NCI-H128 (cell line): ENCODE data around the gene TIGD1.

Experiments used
- DNase-seq: peaks from one replicate; lab custom pipeline; 2025; ENCODE audit not compliant: unreplicated experiment; lab: John Stamatoyannopoulos, UW

The TIGD1 gene

GRCh38 chr2:232502911-232503808 lies 47.2 kb downstream of the TIGD1 start:
- no peak for DNase-seq

DNA sequence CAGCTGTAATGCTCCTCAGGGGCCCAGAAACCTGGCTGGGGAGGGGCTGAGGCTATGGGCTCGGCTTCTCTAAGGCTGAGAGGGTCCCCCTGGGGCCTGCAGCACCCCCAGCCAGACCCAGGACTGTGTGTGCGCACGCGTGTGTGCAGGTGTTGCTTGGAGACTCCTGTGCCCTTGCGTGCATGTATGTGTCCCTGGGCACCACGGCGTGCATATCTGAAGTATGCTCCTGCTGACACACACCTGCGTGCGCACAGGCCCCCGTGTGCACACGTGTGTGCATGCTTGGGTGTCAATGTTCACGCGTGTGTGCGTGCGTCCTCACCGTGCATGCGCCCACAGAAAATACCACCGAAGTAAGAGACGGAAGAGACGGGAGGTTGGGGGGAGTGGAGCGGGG lies 47.8 kb downstream of the TIGD1 start:
- no peak for DNase-seq

DNA sequence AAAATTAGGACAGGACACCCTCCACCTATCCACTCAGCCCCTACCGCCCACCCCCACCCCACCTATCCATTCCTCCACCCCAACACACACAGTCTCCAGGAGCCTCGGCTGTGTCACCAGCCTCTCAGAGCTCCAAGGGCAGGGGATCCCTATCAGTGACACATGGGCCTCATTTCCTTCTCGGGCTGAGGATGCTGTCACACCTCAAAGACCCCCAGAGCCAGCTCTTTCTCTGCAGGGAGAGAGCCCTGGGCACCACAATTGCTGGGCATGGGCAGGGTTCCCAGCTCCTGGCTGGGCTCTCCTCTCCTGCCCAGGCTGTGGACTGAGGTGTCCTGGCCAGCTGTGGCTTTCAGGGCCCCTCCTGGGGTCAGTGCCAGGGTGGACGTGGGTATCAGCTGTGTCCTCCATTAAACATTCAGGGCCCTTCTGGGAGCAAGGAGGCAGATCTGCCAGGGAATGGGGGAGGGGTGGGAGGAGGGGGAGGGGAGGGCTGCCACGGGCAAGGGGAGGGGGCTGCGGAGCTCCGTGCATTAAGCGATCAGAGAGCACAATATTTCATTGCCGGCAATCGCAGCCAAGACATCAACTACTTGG lies 48.5 kb downstream of the TIGD1 start:
- DNase-seq = no peak

DNA sequence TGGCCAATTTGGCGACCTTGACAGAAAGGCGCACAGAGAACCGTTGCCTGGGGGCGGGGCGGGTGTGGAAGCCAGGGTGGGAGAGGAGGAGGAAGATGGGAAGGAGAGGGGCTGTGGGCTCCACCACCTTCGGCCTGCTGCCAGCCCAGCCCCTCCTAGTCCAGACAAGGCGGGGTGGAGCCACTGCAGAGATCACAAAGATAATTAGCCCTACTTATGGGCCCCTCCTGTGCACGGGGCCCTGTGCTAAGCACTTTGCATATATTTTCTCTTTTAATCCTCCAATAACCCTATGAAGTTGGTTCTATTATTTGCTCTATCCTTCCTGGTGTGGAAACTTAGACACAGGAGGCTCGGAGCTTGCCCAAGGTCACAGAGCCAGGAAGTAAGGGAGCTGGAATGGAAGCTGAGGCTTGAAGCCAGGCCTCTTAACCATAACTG lies 49.0 kb downstream of the TIGD1 start:
- no peak for DNase-seq

- DNase-seq = no peak
Observed at GRCh38 chr2:232498452-232498851, 51.9 kb downstream of the TIGD1 start.
